ENCODE data around the gene NUDT15.
A peak's percentile ranks its signal among the peaks of the same experiment; 100 is the strongest.
"Not testable (repeated sequence)": the region's sequence is repeated elsewhere in the genome, so short reads cannot be mapped to it uniquely, and the experiment has no call there.

The NUDT15 gene

GRCh38 chr13:48037346-48038173 is at the start of gene NUDT15:
TSS of gene NUDT15 (plus strand) at chr13:48037726. CDS start at chr13:48037747, 21 bp downstream.
- Histone ChIP-seq H3K36me3 (ENCODE audit: control insufficient read depth, insufficient read depth, low read length, severe bottlenecking) (peaks cover 10% of the 10 kb centered on the region), H3K4me3 (ENCODE audit: low read length) (peak within 1 kb of the TSS; percentile 86), H3K4me1 (ENCODE audit: control insufficient read depth, insufficient read depth, low read length) (peaks cover 19% of the 10 kb centered on the region), H3K9me3 (ENCODE audit: control insufficient read depth, low read length) (no peaks in the 10 kb centered on the region), H3K27me3 (replicated peaks; ENCODE audit: control insufficient read depth, insufficient read depth, low read length) (no peaks in the 10 kb centered on the region), H3K9ac (ENCODE audit: low read length) (peak within 1 kb of the TSS; percentile 94)
- DNase-seq (ENCODE audit: low read depth): peak; percentile 99

- Histone ChIP-seq H3K36me3 (ENCODE audit: control insufficient read depth, insufficient read depth, low read length, severe bottlenecking) (peaks cover 59% of the 10 kb centered on the region), H3K27me3 (replicated peaks; ENCODE audit: control insufficient read depth, insufficient read depth, low read length) (no peaks in the 10 kb centered on the region), H3K4me1 (ENCODE audit: control insufficient read depth, insufficient read depth, low read length) (peaks cover 24% of the 10 kb centered on the region), H3K9ac (ENCODE audit: low read length) (no peak overlapping the region), H3K4me3 (ENCODE audit: low read length) (no peak overlapping the region), H3K9me3 (ENCODE audit: control insufficient read depth, low read length) (no peaks in the 10 kb centered on the region)
- DNase-seq (ENCODE audit: low read depth): no peak
These were observed 47.1 kb upstream of the NUDT15 start for GRCh38 chr13:47990427-47990826.

GRCh38 chr13:47990920-47991466 is 46.5 kb upstream of the NUDT15 start:
- Histone ChIP-seq H3K27me3 (replicated peaks; ENCODE audit: control insufficient read depth, insufficient read depth, low read length) (no peaks in the 10 kb centered on the region), H3K4me3 (ENCODE audit: low read length) (no peak overlapping the region), H3K36me3 (ENCODE audit: control insufficient read depth, insufficient read depth, low read length, severe bottlenecking) (peaks cover 53% of the 10 kb centered on the region), H3K9ac (ENCODE audit: low read length) (no peak overlapping the region), H3K9me3 (ENCODE audit: control insufficient read depth, low read length) (no peaks in the 10 kb centered on the region), H3K4me1 (ENCODE audit: control insufficient read depth, insufficient read depth, low read length) (peaks cover 24% of the 10 kb centered on the region)
- no peak for DNase-seq (ENCODE audit: low read depth)

- Histone ChIP-seq H3K36me3 (ENCODE audit: control insufficient read depth, insufficient read depth, low read length, severe bottlenecking) (peaks cover 49% of the 10 kb centered on the region), H3K27me3 (replicated peaks; ENCODE audit: control insufficient read depth, insufficient read depth, low read length) (no peaks in the 10 kb centered on the region), H3K9me3 (ENCODE audit: control insufficient read depth, low read length) (no peaks in the 10 kb centered on the region), H3K4me3 (ENCODE audit: low read length) (no peak overlapping the region), H3K4me1 (ENCODE audit: control insufficient read depth, insufficient read depth, low read length) (peaks cover 24% of the 10 kb centered on the region), H3K9ac (ENCODE audit: low read length) (no peak overlapping the region)
- no peak for DNase-seq (ENCODE audit: low read depth)
These were observed 45.7 kb upstream of the NUDT15 start for GRCh38 chr13:47991859-47992258.

GRCh38 chr13:47997384-47997783 is 40.1 kb upstream of the NUDT15 start:
- Histone ChIP-seq H3K4me1 (ENCODE audit: control insufficient read depth, insufficient read depth, low read length) (peaks cover 29% of the 10 kb centered on the region), H3K9ac (ENCODE audit: low read length) (no peak overlapping the region), H3K27me3 (replicated peaks; ENCODE audit: control insufficient read depth, insufficient read depth, low read length) (no peaks in the 10 kb centered on the region), H3K36me3 (ENCODE audit: control insufficient read depth, insufficient read depth, low read length, severe bottlenecking) (peaks cover 22% of the 10 kb centered on the region), H3K9me3 (ENCODE audit: control insufficient read depth, low read length) (no peaks in the 10 kb centered on the region), H3K4me3 (ENCODE audit: low read length) (no peak overlapping the region)
- no peak for DNase-seq (ENCODE audit: low read depth)

GRCh38 chr13:47999973-48000372 is 37.6 kb upstream of the NUDT15 start:
- H3K36me3 ChIP-seq (ENCODE audit: control insufficient read depth, insufficient read depth, low read length, severe bottlenecking): peaks cover 7% of the 10 kb centered on the region
- DNase-seq (ENCODE audit: low read depth): no peak
- peaks cover 29% of the 10 kb centered on the region for H3K4me1 ChIP-seq (ENCODE audit: control insufficient read depth, insufficient read depth, low read length)
- no peaks in the 10 kb centered on the region for H3K9me3 ChIP-seq (ENCODE audit: control insufficient read depth, low read length)
- peak overlapping the region; percentile 91 for H3K4me3 ChIP-seq (ENCODE audit: low read length)
- peak overlapping the region; percentile 97 for H3K9ac ChIP-seq (ENCODE audit: low read length)
- no peaks in the 10 kb centered on the region for H3K27me3 ChIP-seq (replicated peaks; ENCODE audit: control insufficient read depth, insufficient read depth, low read length)

- peak; percentile 54 for DNase-seq (ENCODE audit: low read depth)
- H3K4me3 ChIP-seq (ENCODE audit: low read length): peak overlapping the region; percentile 91
- no peaks in the 10 kb centered on the region for H3K9me3 ChIP-seq (ENCODE audit: control insufficient read depth, low read length)
- no peaks in the 10 kb centered on the region for H3K27me3 ChIP-seq (replicated peaks; ENCODE audit: control insufficient read depth, insufficient read depth, low read length)
- H3K9ac ChIP-seq (ENCODE audit: low read length): peak overlapping the region; percentile 97
- peaks cover 4% of the 10 kb centered on the region for H3K36me3 ChIP-seq (ENCODE audit: control insufficient read depth, insufficient read depth, low read length, severe bottlenecking)
- peaks cover 29% of the 10 kb centered on the region for H3K4me1 ChIP-seq (ENCODE audit: control insufficient read depth, insufficient read depth, low read length)
These were observed 36.9 kb upstream of the NUDT15 start for GRCh38 chr13:48000559-48001113.

GRCh38 chr13:48001114-48001881 is 36.2 kb upstream of the NUDT15 start, which contains the start of gene SUCLA2:
TSS of gene SUCLA2 (minus strand) at chr13:48001273. CDS start at chr13:48001269, 4 bp downstream.
- peak within 1 kb of the TSS; percentile 97 for H3K9ac ChIP-seq (ENCODE audit: low read length)
- H3K36me3 ChIP-seq (ENCODE audit: control insufficient read depth, insufficient read depth, low read length, severe bottlenecking): peaks cover 3% of the 10 kb centered on the region
- H3K27me3 ChIP-seq (replicated peaks; ENCODE audit: control insufficient read depth, insufficient read depth, low read length): no peaks in the 10 kb centered on the region
- H3K4me3 ChIP-seq (ENCODE audit: low read length): peak within 1 kb of the TSS; percentile 91
- H3K4me1 ChIP-seq (ENCODE audit: control insufficient read depth, insufficient read depth, low read length): peaks cover 29% of the 10 kb centered on the region
- H3K9me3 ChIP-seq (ENCODE audit: control insufficient read depth, low read length): no peaks in the 10 kb centered on the region
- peak; percentile 96 for DNase-seq (ENCODE audit: low read depth)

GRCh38 chr13:48001999-48002398 is 35.5 kb upstream of the NUDT15 start:
- Histone ChIP-seq H3K9ac (ENCODE audit: low read length) (peak overlapping the region; percentile 97), H3K4me3 (ENCODE audit: low read length) (peak overlapping the region; percentile 91), H3K4me1 (ENCODE audit: control insufficient read depth, insufficient read depth, low read length) (peaks cover 28% of the 10 kb centered on the region)
- H3K9me3 ChIP-seq (ENCODE audit: control insufficient read depth, low read length); H3K27me3 ChIP-seq (replicated peaks; ENCODE audit: control insufficient read depth, insufficient read depth, low read length); DNase-seq (ENCODE audit: low read depth); H3K36me3 ChIP-seq (ENCODE audit: control insufficient read depth, insufficient read depth, low read length, severe bottlenecking): not testable (repeated sequence)

- peaks cover 18% of the 10 kb centered on the region for H3K4me1 ChIP-seq (ENCODE audit: control insufficient read depth, insufficient read depth, low read length)
- H3K4me3 ChIP-seq (ENCODE audit: low read length): no peak overlapping the region
- H3K36me3 ChIP-seq (ENCODE audit: control insufficient read depth, insufficient read depth, low read length, severe bottlenecking): no peaks in the 10 kb centered on the region
- no peak for DNase-seq (ENCODE audit: low read depth)
- H3K27me3 ChIP-seq (replicated peaks; ENCODE audit: control insufficient read depth, insufficient read depth, low read length): no peaks in the 10 kb centered on the region
- H3K9me3 ChIP-seq (ENCODE audit: control insufficient read depth, low read length): no peaks in the 10 kb centered on the region
- no peak overlapping the region for H3K9ac ChIP-seq (ENCODE audit: low read length)
These were observed 33.3 kb upstream of the NUDT15 start for GRCh38 chr13:48004201-48004600.

- Histone ChIP-seq H3K36me3 (ENCODE audit: control insufficient read depth, insufficient read depth, low read length, severe bottlenecking) (no peaks in the 10 kb centered on the region), H3K9ac (ENCODE audit: low read length) (no peak overlapping the region), H3K4me3 (ENCODE audit: low read length) (no peak overlapping the region), H3K4me1 (ENCODE audit: control insufficient read depth, insufficient read depth, low read length) (peaks cover 18% of the 10 kb centered on the region), H3K9me3 (ENCODE audit: control insufficient read depth, low read length) (no peaks in the 10 kb centered on the region), H3K27me3 (replicated peaks; ENCODE audit: control insufficient read depth, insufficient read depth, low read length) (no peaks in the 10 kb centered on the region)
- DNase-seq (ENCODE audit: low read depth): no peak
These were observed 31.1 kb upstream of the NUDT15 start for GRCh38 chr13:48006396-48006795.
